HG03045 (cell line): ENCODE results near the gene EYA4.

Experiments used
- ATAC-seq: cut with Tn5 transposase; IDR thresholded peaks from one replicate; pipeline ENCODE4 v1.9.1; 2021; ENCODE audit warnings: mild to moderate bottlenecking, moderate library complexity; ENCODE audit not compliant: unreplicated experiment

EYA4 gene, protein sequence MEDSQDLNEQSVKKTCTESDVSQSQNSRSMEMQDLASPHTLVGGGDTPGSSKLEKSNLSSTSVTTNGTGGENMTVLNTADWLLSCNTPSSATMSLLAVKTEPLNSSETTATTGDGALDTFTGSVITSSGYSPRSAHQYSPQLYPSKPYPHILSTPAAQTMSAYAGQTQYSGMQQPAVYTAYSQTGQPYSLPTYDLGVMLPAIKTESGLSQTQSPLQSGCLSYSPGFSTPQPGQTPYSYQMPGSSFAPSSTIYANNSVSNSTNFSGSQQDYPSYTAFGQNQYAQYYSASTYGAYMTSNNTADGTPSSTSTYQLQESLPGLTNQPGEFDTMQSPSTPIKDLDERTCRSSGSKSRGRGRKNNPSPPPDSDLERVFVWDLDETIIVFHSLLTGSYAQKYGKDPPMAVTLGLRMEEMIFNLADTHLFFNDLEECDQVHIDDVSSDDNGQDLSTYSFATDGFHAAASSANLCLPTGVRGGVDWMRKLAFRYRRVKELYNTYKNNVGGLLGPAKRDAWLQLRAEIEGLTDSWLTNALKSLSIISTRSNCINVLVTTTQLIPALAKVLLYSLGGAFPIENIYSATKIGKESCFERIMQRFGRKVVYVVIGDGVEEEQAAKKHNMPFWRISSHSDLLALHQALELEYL

DNA sequence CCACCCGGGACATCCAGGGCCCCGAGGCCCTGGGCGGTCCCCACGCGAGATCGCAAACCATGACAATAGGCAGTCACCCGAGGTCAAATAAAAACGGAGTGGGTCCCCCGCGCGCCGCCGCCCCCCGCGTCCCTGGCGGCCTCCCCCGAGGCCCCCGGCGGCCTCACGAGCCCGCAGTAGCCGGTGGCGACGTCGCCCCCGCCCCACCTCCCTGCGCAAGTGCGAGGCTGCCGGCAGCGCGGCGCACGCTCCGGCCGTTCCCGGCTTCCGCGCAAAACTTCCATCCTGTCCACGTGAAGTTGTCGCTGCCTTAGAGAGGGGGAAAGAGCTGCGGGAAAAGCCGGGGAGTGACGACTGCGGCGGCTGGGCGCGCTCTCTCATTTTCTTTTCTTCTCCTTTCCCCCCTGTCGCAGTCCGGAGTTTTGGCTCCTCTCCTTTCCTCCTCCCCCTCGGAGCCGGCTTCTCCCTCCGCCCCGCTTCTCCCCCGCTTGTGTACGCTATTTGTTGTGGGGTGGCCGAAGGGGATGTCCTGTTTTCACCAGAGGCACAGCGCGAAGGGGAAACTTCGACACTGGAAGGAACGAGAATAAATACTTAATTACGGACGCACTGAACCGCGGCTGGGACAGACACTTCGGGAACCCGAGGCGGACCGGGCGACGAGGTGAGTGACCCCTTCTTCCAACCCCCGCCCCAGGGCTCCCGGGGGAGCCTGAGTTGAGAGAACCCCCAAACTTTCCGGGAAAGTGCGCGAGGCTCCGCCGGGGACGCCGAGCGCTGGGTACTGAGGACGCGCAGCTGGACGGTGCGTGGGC lies at the start of gene EYA4:
Gene EYA4 (plus strand): TSS at position 272 of the 815 bp plus-strand sequence. CDS start 33,424 bp downstream, outside the sequence.
- no peak for ATAC-seq

DNA sequence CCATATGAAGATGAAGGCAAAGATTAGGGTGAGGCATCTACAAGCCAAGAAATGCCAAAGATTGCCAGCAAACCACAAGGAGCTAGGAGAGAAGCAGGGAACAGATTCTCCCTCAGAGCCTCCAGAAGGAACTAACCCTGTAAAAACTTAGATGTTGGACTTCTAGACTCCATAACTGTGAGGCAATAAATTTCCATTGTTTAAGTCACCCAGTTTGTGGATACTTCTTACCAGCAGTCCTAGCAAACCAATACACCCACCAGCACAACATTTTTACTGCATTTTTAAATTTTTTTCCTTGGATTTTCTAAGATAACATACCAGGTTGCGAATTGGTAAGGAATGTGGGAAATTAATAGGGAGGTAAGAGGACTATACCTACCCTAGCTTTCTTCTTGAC lies 47.8 kb upstream of the EYA4 start:
- ATAC-seq: no peak

GRCh38 chr6:133198725-133199124 lies 42.4 kb upstream of the EYA4 start:
- ATAC-seq: no peak

- no peak for ATAC-seq
These were observed 39.9 kb upstream of the EYA4 start for GRCh38 chr6:133201231-133201630.

GRCh38 chr6:133202610-133203343 lies 38.4 kb upstream of the EYA4 start:
- no peak for ATAC-seq

DNA sequence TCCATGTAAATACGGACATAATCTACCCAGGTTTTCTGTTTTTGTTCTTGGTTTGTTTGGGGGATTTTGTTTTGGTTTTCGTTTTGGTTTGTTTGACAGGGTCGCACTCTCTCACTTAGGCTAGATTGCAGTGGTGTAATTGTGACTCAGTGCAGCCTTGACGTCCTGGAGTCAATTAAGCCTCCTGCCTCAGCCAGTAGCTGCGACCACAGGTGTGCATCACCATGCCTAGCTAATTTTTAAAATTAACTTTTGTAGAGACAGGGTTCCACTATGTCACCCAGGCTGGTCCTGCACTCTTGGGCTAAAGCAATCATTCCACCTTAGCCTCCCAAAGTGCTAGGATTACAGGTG lies 37.8 kb upstream of the EYA4 start:
- ATAC-seq: no peak

GRCh38 chr6:133205304-133205703 lies 35.9 kb upstream of the EYA4 start:
- no peak for ATAC-seq

GRCh38 chr6:133206942-133207341 lies 34.2 kb upstream of the EYA4 start:
- ATAC-seq: no peak

DNA sequence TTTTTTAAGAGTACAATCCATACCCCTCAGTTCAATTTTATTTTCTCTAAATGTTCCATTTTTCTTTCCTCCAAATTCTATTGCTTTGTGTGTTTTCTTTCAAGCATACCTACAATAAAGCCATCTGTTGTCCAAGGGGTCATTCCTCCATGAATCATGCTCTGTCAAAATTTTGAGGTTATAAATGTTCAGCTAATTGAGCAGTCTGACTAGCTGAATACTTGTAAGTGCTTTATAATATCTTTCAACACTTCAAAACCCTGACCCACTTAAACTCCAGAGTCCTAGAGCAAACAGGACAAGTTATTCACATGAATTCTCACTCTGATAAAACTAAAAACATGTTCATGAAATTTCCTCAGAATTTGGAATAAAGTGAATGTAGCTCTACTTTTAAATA lies 33.4 kb upstream of the EYA4 start:
- ATAC-seq: no peak

- no peak for ATAC-seq
These were observed 32.9 kb upstream of the EYA4 start for GRCh38 chr6:133208183-133208755.

- ATAC-seq: no peak
These were observed 26.9 kb upstream of the EYA4 start for GRCh38 chr6:133214267-133214666.

GRCh38 chr6:133218852-133219251 lies 22.3 kb upstream of the EYA4 start:
- no peak for ATAC-seq

DNA sequence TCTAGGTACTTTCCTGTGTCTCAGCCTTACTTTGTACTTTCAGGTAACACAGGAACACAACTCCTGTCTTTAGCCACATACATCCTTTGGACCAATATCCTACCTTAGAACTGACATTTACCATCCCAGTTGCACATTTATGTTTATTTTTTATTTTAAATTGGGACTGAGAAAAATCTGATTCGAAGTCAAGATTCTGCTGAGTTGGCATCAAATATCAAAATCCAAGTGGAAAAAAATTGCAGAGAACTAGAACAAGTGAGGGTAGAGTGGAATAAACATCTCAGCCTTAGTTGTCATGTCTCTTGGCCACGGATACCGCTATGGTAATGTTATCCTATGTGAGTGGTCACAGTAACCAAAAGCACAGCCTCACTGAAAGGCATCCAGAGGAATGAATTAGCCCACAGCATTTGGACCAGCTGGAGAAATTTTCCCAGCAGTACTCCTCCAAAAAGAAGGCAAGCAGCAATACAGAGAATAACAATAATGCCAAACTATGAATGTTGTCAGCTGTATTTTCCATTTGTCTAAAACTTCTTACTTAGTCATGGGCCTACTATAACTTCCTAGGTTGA lies 17.6 kb upstream of the EYA4 start:
- ATAC-seq: no peak

GRCh38 chr6:133225560-133225959 lies 15.6 kb upstream of the EYA4 start:
- no peak for ATAC-seq

GRCh38 chr6:133227344-133227743 lies 13.8 kb upstream of the EYA4 start:
- ATAC-seq: no peak

DNA sequence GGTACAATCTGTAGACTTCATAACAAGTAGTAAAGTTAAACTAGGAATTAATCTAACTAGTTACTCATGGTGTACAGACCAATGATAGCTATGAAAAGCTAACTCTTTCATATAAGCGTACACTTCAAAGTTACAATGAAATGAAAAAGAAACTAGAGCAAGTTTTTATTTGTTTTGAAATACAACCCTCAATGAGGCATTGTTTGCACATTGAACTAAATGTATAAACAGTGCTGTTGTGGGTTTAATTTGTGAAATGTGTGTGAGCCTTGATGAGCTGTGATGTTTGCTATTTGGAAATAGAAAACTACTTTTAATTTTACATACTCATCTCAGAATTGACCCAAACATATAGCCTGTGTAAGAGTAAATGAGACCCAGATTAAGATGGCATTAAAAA lies 11.1 kb upstream of the EYA4 start:
- no peak for ATAC-seq

DNA sequence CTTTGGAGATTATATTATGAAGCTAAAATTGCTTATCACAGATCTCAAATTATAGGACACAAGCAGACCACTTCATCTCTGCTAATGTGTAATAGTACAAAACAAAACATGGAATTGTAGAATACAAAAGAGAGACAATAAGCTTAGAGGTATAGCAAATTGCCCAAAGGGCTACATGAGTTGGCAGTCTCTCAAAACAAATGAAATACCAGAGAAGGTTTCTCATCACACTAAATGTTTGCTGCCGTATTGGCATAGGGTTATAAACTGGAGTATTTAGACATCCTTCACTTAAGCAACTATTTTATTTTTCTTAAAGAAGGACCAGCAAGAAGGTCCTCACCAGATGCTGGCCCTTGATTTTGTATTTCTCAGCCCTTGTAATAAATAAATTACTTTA lies 5.9 kb upstream of the EYA4 start:
- ATAC-seq: no peak

- no peak for ATAC-seq
These were observed 4.2 kb upstream of the EYA4 start for GRCh38 chr6:133236932-133237331.

- no peak for ATAC-seq
These were observed 559 bp upstream of the EYA4 start for GRCh38 chr6:133240511-133241085.
